HG03571 (cell line): ENCODE data around the gene RAD51B.

Experiments used
- ATAC-seq: cut with Tn5 transposase; IDR thresholded peaks from one replicate; pipeline ENCODE4 v1.9.1; 2021; ENCODE audit not compliant: unreplicated experiment

The RAD51B gene

DNA sequence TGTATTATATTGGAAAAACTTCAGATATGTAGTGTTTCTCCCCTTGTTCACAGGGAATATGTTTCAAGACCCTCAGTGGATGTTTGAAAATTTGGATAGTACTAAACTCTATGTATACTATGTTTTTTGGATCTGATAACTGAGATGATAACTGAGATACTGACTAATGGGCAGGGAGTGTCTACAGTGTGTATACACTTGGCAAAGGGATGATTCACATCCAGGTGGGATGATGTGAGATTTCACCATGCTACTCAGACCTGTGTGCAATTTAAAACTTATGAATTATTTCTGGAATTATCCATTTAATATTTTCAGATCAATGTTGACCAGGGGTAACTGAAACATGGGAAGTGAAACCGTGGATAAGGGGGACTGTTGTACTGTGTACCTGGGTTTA lies 13.8 kb downstream of the RAD51B start:
- ATAC-seq, result no peak

DNA sequence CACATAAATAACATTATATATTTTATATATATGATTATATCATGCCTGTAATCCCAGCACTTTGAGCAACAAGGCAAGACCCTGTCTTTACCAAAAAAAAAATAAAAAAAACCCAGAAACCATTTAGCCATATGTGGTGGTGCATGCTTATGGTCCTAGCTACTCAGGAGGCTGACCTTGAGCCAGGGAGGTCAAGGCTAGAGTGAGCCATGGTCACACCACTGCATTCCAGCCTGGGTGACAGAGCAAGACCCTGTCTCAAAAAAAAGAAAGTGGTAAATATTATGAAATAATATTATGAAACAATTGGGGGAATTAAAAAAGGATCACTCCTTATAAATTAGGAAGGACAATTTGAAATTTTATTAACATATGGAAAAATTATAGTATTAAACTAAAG lies 16.0 kb downstream of the RAD51B start:
- no peak for ATAC-seq

GRCh38 chr14:67837011-67837624 lies 17.5 kb downstream of the RAD51B start:
- no peak for ATAC-seq

DNA sequence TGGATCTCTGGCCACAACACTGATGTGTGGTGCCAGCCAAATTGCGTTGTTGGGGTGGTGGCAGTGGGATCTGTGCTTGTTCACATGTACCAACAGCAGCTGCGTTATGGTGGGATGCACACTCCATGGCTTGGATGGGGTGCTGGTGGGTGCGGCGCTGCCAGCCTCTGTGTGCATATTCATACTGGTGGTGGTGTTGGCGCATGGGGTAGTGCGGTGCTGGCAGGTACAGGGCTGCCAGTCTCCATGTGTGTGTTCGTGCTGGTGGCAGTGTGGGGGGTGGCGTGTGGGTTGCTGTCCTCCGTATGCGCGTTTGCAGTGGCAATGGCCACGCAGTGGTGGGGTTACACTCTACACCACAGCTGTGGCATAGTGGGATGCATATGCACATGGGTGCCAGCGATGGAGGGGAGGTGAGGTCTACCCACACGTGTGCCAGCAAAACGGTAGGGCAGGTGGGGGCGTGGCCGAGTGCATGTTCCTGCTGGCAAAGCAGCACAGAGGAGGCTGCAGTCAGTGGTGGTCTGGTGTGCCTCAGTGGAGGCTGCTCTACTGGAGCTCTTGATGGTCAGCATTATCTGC lies 26.5 kb downstream of the RAD51B start:
- ATAC-seq, result no peak

GRCh38 chr14:67850066-67850830 lies 30.7 kb downstream of the RAD51B start:
- ATAC-seq, result no peak

- ATAC-seq, result no peak
Measured at GRCh38 chr14:67851785-67852410, 32.3 kb downstream of the RAD51B start.

DNA sequence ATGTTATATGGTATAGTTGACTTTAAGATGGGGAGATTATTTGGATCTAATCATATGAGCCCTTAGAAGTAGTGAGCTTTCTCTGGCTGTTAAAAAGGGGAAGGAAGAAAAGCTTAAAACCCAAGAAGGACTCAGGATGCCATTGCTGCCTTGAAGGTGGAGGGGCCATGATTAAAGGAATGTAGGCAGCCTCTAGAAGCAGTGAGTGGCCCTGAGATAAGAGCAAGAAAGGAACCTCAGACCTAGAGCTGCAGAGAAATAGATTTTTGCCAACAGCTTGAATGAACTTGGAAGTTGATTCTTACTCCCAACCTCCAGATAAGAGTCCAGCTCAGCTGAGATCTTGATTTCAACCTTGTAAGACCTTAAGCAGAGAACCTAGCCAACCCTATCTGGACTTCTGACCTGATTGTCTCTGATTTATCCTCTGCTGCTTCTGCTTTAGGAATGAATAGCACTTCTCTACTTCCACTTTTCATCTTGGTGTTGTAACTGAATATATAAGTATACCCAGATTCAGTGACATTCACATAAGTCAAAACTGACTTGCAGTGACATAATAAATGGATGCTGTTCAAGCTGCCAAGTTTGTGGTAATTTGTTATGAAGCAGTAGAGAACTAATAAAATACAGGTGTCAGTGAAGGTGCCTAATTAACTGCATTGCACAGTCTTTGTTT lies 33.5 kb downstream of the RAD51B start:
- ATAC-seq, result no peak

- no peak for ATAC-seq
Measured at GRCh38 chr14:67853715-67854114, 34.1 kb downstream of the RAD51B start.

GRCh38 chr14:67856827-67857226 lies 37.2 kb downstream of the RAD51B start:
- ATAC-seq, result no peak

DNA sequence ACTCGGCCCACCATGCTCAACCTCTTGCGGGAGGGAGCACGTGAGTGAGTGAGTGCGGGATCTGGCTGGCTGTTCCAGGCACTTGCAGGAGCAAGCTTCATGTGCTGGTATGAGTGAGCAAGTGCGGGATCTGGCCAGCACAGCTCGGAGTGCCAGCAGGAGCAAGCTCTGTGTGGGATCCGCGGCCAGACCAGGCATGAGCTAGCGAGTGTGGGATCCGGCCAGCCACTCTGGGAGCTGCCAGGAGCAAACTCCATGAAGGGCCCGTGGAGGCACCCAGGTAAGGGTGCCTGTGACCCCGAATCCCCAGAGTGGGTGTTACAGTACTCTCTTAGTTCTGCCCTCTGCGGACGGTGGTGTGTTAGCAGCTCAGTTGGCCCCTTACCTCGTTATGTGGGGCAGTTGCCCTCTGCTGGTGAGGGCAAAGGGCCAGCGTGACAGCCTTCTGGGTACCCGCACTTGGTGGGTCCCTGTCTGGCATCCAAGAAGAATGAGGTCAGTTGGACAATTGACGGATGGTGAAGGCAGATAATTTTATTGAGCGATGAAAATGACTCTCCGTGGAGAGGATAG lies 38.3 kb downstream of the RAD51B start:
- no peak for ATAC-seq

DNA sequence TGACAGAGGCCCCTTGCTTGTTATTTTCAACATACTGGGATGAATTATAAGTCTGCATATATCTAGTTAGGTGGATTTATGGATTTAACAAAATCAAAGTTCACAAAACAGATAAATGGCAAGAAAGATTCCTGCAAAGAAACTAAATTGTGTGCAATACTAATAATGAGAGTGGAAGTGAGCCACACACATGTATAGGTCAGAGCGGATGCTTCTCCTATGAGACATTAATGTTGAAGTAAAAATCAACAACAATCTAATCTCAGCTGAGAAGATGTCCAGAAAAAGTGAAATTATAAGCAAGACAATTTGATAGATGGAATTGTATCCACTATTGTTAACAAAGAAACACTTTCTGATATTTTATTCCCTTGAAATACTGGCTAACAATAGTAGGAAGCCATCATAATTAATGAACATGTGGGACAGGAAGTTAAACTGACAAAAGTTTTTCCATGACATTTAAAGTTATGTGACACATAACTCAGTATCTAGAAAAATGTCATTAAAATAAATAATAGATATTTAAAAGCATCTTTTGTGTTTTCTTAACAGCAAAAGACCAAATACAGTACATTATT lies 39.7 kb downstream of the RAD51B start:
- no peak for ATAC-seq

DNA sequence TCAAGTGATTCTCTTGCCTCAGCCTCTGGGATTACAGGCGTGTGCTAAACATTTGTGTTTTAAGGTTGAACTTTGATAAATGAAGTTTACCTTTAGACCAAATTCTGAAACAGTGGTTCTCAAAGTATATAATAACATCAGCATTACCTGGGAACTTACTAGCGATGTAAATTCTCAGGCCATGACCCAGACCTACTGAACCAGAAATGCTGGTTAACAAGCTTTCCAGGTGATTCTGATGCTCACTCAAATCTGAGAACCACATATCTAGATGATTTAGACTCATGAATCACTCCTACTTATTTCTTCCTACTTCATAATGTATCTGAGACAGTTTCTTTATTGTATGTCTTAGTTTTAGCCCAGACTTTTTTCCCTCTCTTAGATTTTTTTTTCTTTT lies 43.6 kb downstream of the RAD51B start:
- ATAC-seq, result no peak

DNA sequence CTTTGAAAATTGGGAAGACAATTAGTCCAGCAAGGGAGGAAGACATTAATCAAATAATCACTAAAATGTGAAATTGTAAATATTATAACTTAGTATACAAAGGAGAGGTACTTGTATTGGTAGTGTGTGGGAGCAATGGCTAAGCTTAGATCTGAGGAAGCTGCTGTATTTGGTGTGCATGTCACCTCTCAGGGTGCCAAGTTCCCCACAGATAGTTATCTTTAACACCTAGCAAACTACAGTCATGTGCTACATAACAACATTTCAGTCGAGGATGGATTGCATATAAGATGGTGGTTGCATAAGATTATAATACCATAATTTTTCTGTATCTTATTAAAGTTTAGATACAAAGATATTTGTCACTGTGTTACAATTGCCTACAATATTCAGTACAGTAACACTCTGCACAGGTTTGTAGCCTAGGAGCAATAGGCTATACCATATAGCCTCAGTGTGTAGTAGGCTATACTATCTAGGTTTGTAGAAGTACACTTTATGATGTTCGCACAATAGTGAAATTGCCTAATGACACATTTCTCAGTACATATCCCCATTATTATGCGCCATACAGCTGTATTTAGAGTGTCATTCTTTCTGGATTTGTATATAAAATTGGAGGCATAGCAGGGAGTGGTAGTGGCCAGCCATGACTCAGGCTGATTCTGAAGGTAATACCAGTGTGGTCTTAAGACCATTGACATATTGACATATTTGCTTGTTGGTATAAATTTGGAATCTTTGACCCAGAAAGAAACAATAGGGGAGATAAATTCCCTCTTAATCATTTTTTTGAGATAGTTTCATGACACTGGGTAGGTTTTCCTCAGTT lies 55.8 kb downstream of the RAD51B start:
- ATAC-seq, result no peak

GRCh38 chr14:67879026-67879425 lies 59.4 kb downstream of the RAD51B start:
- ATAC-seq, result no peak

- ATAC-seq, result peak; percentile 87
Measured at GRCh38 chr14:67881225-67881624, 61.6 kb downstream of the RAD51B start.

- ATAC-seq, result no peak
Measured at GRCh38 chr14:67882986-67883555, 63.5 kb downstream of the RAD51B start.

DNA sequence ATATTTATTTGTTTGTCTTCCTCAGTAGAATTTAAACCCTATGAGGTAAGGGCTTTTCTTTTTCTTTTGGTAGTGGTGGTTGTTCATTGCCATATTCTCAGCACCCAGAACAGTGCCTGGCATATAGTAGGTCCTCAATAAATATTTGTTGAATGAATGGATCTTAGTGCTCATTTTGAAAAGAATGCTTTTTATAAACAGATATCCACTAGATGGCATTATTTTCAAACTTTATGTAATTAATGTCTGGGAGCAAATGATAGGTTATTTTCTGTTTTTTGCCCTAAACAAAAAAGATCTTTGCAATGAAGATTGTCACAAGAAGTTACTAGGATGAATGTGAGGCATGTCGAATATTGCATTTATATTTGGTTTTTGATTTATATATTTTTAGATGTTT lies 64.1 kb downstream of the RAD51B start:
- ATAC-seq, result no peak

DNA sequence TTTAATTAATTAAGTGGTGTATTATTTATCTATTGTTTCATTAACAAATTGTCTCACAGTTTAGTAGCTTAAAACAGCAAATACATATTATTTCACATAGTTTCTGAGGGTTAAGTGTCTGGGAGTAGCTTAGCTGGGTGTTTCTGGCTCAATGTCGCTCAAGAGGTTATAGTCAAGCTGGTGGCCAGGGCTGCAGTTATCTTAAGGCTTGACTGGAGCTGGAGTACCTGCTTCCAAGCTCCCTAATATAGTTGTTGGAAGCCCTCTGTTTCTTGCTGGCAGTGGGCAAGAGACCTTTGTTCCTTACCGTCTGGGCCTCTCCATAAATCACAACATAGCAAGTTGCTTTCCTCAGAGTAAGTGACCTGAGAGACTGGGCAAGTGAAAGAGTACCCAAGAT lies 66.6 kb downstream of the RAD51B start:
- ATAC-seq, result no peak

- ATAC-seq, result no peak
Measured at GRCh38 chr14:67887478-67887877, 67.9 kb downstream of the RAD51B start.
